ENCODE results near the gene IL1R2.

Gene IL1R2

GRCh38 chr2:101991721-101992145 is at the start of gene IL1R2:
Gene IL1R2, plus strand, starts transcription at chr2:101991960. Its CDS starts 16,616 bp downstream, at chr2:102008576.
- DNase-seq, result peak; percentile 19

- DNase-seq, result no peak
Measured at GRCh38 chr2:101942851-101943250, 48.9 kb upstream of the IL1R2 start.

GRCh38 chr2:101946372-101947039 is 45.3 kb upstream of the IL1R2 start:
- no peak for DNase-seq

DNA sequence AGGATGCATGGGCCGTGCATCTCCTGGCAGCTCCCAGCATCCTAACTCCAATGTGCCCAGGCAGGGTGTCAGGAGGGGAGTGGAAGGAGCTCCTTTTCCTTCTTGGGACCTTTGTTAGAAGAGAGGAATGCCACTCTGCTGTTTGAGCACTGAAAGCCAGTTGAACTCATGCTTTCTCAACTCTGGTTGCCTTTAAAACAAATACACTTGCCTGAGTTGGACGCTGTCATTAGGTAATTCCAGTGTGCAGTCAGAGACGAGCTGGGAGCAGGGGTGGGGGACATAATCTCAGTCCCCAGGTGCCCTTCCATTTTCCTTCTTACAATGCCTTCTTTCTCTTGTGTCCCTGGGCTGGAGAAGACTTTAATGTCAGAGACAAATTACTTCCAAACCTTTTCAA is 44.4 kb upstream of the IL1R2 start:
- no peak for DNase-seq

DNA sequence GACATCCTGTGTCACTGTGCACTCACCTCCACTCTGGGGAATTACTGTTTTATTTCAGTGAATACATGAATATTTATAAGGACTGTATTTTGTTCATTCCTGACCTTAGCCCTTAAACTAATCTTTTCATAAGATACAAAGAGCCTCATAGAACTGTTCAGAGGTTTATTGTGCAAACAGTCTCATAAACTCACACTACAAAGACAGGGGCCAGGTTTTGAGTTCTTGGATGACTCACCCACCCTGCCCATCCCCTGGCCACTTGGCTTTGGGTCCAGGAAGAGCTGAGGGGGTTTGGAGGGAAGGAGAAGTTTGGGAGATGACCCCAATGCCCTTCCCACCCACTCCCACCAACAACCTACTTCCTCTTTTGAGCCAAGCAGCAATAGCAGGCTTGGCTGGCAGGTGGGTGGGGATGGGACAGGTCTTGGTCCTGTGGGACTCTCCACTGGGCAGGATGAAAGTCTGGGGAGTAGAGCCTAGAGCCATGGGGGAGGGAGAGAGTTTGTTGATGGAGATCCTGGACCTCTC is 43.1 kb upstream of the IL1R2 start:
- no peak for DNase-seq

- DNase-seq, result no peak
Measured at GRCh38 chr2:101949304-101949703, 42.5 kb upstream of the IL1R2 start.

GRCh38 chr2:101951296-101951695 is 40.5 kb upstream of the IL1R2 start:
- no peak for DNase-seq

DNA sequence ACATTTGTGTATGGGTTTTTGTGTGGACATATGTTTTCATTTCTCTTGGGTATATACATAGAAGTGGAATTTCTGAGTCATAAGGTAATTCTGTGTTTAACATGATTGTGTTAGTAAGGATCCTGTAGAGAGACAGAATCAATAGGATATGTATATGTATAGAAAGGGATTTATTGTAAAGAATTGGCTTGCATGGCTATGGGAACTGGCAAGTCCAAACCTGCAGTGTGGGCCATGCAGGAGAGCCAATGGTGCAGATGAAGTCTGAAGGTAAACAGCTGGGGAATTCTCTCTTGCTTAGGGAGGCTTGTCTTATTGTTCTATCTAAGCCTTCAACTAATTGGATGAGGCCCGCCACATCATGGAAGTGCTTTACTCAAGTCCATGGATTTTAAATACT is 39.2 kb upstream of the IL1R2 start:
- DNase-seq, result no peak

DNA sequence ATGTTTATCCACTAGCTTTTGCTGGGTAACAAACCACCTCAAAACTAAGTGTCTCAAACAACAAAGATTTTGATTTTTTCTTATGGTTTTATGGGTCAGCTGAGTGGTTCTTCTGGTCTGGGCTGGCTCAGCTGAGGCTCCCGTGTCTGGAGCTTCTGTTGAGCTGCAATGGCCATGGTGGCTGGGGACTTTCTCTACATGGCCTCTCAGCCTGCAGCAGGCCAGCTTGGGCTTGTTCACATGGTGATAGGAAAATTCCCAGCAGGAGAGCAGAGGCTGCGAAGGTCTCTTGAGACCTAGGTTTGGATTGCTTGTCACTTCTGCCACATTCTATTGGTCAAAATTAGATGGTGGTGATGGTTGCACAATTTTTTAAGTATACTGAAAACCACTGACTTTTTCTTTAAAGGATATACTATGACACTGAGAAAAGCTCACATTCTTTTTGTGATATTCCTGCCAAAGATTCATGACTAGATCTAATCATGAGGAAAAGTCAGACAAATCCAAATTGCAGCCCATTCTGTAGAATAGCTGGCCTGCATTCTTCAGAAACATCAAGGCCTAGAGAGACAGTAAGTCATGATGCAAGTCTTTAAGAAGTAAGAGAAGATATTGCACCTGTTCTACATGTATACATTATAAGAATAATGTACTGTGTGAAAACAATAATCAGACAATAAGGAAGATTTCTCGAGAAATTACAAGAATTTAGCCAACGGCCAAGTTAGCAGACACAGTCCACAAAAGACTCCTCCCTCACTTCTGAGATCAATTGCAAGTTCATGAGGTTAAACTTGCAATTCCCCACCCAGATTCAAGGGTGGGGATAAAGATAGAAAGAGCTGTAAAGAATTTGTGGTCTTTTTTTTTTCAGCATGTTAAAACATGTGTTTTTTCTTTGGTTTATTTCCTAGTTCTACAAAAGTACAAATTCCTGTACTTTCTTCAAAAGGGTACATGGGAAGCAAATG is 35.0 kb upstream of the IL1R2 start:
- DNase-seq, result no peak

GRCh38 chr2:101958061-101958460 is 33.7 kb upstream of the IL1R2 start:
- DNase-seq, result no peak

- no peak for DNase-seq
Measured at GRCh38 chr2:101960819-101961337, 30.9 kb upstream of the IL1R2 start.

- no peak for DNase-seq
Measured at GRCh38 chr2:101961338-101962191, 30.2 kb upstream of the IL1R2 start.

DNA sequence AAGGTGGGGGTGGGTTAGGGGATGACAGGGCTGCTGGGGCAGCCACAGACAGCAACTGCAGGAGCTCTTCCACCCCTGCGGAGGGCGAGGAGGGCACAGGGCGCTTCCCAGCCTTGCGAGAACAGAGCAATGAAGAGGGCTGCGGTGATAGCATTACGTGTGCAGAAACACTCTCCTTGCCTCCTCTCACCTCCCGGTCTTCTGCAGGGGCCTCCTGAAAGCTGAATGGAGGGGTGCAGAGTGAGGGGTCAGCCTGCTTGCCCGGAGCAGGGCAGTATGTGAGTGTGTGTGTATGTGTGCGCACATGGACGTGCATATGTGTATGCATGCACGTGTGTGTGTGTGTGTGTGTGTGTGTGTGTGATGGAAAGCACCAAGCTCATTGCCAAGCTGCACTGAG is 29.5 kb upstream of the IL1R2 start:
- no peak for DNase-seq

GRCh38 chr2:101963198-101963597 is 28.6 kb upstream of the IL1R2 start:
- no peak for DNase-seq

DNA sequence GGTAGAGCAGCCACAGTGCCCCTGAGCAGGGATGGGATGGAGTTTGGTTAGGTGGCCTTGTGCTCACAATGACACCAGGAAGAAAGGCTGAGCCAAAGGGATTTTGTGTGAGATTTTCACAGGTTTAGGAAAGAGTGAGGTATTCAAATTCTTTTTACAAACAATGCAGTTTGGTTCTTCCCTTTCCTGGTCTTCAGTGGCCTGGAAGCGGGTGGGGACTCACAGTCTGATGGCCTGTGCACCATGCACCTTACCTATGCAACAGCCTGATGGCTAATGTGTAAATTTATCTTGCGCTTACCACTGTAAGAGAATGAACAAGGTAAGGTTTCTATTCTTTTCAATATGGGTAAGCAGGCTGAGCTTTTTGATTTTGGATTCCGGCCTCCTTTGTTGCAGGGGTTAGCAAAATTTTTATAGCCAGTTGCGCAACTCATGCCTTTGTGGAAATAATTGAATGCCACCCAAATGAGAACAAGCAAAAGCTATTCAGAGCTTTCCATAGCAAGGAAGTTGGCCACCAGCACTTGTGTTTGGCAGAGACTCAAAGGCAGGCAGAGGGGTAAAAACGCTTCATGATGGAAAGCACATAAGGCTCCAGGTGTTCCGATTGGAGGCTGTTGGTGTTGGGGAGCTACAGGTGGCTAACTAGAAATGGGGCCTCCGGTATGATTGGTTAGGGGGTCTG is 23.8 kb upstream of the IL1R2 start:
- DNase-seq, result no peak

DNA sequence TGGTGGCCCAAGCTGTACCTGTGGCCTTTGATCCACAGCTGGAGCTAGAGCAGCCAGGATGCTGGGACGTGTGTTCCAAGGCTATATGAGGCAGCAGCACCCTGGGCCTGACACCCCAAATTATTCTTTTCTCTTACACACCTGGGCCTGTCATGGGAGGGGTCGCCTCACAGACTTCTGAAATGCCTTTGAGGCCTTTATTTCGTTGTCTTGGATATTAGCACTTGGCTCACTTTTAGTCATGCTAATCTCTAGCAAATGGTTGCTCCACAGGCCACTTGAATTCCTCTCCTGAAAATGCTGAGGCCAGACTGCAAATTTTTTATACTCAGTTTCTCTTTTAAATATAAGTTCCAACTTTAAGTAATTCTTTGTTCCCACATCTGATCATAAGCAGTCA is 22.0 kb upstream of the IL1R2 start:
- DNase-seq, result no peak

GRCh38 chr2:101970901-101971300 is 20.9 kb upstream of the IL1R2 start:
- no peak for DNase-seq

DNA sequence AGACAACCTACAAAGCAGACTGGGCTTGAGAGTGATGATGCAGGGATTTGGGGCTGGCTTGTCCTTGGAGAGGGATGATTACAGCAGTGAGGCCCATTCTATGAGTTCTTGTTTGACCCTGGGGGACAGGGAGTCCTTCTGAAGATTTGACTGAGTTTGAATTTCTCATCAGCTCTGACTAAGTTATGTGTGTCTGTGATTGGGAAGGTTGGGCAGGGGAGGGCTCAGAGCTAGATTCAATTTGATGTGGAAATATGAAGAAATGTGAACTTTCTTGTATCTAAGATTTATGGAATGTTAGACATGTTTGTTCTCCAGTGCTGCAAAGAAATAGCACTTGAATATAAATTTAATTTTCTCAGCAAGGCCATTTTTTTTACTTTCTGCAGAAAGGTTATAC is 19.9 kb upstream of the IL1R2 start:
- no peak for DNase-seq

DNA sequence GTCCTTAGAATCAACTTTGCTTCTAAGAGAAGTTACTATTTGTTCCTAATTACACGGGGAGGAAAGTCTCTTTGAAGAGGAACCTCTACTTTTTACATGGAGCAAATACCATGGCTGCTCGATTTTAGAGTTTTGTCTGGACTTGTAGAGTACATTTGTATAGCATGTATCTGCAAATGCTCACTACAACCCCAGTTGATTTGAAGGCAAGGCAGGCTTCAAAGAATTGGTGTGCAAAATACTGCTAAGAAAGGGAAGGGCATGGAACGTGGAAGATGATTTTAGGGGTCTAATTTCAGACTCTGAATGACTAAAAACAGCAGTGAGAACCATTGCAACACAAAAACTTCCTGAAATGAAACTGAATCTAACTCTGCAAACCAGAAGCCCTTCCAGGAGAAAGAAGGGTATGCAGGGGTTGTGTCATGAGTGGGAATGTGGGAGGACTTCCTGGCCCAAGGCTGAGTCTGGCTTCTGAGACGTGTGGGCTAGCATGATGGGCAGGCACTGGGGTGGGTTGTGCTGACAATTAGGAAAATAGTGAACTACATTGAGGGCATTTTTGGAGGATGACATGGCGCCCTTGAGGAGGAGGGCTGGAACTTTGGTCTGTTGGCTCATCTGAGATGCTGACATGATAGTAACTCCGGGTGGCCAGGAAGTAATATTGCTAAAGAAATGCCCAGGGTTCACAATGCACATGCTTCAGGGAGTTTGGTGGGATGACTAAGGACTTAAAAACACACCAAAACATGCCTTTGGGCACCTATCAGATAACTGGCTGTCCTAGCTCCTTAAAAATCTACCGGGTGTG is 18.9 kb upstream of the IL1R2 start:
- DNase-seq, result no peak

GRCh38 chr2:101974663-101975062 is 17.1 kb upstream of the IL1R2 start:
- DNase-seq, result no peak
